Activated T-helper 1 cell treated with anti-CD3 and anti-CD28 coated beads, Interleukin-2, amount 50 U/mL, for 16 hours (primary cell): Measurements from ENCODE around the gene ABTB1.
"Not testable (repeated sequence)": the region's sequence is repeated elsewhere in the genome, so short reads cannot be mapped to it uniquely, and the experiment has no call there.

Source experiments
- DNase-seq, 2 donors: peaks; one replicate each; pipeline ENCODE4 v3.0.0-alpha.2; 2020; ENCODE audit warnings: low read depth in 1 of 2, low spot score in 1 of 2

ABTB1 gene

DNA sequence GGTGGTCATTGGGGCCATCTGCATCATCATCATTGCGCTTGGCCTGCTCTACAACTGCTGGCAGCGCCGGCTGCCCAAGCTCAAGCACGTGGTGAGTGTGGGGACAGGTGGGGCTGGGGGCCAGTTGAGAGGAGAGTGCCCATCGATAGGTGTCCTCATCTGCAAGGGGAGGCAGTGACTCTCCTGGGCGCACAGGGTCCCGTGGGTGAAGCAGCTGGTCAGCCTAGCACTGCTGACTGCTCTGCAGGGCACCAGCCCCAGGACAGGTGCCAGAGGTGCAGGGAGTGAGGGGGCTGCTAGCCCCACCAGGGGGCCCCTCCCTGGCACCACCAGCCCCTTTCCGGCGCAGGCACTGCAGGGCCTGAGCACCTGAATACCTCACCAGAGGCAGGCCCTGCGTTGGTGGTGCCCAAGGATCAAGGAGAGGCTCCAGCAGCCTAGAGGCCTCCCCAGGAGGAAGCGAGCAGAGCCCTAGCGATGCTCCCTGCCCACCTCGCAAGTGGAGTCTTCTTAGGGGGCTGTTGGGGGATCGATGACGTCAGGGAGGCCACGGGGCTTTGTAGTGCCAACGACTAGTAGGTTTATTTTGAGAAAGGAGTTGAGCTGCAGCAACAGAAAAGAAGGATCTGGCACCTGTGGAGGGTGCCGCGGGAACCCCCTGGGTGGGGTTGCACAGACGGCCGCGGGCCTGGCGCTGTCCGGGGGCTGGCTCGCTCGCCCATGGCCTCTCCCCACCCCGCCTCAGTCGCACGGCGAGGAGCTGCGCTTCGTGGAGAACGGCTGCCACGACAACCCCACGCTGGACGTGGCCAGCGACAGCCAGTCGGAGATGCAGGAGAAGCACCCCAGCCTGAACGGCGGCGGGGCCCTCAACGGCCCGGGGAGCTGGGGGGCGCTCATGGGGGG lies 976 bp upstream of the ABTB1 start:
- DNase-seq, result no peak

DNA sequence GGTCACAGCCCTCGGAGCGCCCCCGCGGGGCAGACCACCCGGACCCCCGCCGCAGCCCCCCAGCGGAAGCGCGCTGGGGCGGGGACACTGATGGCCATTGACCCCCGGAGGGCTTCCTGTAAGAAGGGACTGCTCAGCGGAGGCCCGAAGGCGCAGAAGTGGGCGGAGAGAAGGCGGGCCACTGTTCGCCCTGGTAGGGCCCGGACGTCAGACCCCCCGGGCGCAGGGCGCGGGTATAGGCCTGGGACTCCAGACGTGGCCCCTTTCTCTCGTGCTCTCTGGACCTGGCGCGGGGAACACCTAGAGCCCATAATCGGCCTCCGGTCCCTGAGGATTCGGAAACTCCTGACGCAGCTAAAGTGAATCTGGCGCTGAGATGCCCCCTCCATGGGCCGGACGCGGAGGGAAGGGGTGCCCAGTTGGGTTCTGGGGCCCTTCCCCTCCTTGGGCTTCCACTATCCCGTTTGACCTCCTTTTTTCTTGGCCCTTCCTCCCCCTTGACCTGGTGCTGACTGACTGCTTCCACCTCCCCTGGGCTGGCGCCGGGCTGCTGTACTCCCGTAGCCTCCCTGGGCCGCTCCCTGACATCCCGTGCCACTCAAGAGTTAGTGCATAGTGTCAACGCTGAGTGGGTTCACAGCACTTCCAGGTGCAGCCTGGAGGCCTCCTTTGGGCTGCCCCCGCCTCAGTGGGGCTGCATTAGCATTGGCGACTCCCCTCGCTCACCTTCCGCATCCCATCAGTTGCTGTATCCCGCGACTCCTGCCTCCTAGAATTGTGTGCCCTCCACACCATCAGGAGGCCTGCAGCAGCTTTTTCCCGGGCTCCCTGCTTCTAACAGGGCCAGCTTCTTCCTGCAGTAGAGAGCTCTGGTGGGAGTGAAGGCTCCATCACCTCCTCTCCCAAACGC lies 694 bp downstream of the ABTB1 start:
- DNase-seq, result peak; percentile 33 to 39

DNA sequence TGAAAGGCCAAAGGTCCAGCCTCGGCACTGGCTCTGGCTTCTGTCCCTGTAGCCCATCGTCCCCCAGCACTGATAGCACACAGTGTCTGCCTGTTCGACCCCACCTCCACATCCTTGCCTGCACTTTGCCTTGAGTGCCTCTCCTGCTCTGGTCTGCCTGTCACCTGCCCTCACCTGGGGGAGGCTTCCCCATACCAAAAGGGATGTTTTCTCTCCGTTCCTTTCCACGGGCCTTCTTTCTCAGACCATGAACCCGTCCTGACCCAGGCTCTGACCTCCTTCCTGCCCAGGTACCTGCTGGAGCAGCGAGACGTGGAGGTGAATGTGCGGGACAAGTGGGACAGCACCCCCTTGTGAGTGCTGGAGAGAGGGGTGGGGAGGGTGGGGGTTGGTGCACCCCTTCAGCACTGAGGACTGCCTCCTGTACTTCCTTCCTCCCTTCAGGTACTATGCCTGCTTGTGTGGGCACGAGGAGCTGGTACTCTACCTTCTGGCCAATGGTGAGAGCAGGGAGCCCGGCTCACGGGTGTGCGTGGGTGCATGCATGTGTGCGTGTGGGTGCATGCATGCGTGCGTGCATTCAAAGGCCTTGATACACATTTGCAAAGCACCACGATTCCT lies 1.5 kb downstream of the ABTB1 start:
- no peak for DNase-seq

DNA sequence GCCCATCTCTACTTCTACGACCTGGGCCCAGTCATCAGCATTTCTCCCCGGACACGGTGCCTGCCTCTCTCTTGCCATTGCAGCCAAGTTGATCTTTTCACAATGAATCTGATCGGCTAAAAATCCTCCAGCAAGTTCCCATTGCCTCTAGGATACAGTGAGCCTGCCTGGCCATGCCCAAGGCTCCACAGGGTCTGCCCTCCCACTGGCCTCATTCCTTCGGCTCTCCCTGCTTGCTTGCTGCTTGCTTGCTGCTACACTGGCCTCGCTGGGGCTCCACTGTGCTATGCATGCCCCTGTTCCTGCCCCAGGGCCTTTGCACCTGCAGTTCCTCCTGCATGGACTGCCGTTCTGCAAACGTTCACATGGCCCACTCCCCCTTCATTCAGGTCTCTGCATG lies 2.0 kb downstream of the ABTB1 start:
- DNase-seq, result no peak

DNA sequence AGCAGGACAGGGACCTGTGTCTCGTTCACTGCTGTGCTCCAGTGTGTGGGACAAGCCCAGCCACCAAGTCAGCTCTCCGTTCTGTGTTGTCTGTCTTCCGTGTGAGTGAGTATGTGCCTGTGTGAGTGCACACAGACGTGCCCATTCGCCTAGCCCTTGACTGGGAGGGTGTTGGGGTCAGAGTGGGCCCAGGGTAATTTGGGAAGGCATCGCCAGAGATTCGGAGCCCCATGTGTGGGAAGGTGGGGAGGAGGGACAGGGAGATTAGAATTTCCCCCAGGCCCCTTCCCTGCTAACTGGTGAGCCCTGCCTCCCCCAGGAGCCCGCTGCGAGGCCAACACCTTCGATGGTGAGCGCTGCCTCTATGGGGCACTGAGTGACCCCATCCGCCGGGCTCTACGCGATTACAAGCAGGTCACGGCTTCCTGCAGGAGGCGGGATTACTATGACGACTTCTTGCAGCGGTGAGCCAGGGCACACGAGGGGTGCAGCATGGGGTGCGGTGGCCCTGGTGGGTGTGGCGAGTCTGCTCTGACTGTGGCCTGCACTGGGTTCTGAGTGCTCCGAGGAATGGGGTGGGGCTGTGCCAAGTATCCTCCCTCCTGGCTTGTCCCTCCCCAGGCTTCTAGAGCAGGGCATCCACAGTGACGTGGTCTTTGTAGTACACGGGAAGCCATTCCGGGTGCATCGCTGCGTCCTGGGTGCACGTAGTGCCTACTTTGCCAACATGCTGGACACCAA lies 3.1 kb downstream of the ABTB1 start:
- no peak for DNase-seq

DNA sequence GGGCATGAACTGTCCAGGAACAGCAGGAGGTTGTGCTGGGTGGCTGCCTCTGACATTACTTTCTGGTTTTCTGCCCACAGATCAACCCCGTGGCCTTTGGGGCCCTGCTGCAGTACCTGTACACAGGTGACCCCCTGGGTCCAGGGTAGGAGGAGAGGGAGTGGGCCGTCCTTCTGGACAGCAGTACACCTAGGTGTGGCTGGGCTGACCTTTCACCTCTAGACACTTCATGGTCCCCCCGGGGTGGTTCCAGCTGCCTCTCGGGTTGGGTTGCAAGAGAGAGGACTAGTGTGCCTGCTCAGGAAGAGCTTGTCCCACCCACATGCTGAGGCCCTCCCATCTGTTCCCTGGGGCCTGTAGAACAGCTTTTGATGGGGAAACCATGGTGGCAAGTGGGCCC lies 3.7 kb downstream of the ABTB1 start:
- no peak for DNase-seq

DNA sequence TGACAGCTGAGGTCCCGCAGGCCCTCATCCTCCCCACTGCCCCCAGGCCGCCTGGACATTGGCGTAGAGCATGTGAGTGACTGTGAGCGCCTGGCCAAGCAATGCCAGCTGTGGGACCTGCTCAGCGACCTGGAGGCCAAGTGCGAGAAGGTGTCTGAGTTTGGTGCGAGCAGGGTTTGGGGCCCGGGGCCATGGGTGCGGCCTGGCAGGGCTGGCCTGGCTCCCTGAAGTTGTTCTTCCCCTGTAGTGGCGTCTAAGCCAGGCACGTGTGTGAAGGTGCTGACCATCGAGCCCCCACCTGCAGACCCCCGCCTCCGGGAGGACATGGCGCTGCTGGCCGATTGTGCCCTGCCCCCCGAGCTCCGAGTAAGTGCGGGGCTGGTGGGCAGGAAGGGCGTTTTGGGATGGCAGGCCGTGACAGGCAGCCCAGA lies 4.2 kb downstream of the ABTB1 start:
- no peak for DNase-seq

DNA sequence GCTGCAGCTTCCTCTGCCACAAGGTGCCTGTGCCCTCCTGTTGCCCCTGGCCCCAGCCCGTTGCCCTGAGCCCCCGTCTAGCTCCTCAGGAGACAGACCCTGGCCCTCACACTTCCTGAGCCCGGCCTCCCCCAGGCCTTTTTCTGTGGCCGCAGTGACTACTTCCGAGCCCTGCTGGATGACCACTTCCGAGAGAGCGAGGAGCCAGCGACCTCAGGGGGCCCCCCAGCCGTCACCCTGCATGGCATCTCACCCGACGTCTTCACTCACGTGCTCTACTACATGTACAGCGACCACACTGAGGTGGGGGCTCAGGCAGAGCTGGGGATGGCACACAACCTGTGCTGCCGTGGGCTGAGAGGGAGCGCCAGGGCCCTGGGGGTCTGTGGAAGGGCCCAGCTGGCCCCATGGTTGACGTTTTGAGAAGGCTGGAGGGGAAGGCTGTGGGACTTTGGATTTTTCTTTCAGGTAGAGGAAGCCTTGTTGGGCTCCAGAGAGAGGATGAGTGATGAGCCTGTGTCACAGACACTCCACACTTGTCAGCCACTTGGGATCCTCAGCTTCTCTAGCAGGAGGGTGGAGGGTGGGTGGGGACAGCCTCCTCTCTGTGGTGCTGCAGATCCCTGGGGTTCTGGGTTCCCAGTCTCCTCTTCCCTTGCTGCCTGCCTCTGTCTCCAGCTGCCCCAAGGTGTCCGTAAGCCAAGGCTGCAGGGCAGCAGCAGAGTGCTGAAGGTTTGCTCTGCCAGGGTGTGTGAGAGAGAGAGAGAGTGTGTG lies 5.0 kb downstream of the ABTB1 start:
- no peak for DNase-seq

DNA sequence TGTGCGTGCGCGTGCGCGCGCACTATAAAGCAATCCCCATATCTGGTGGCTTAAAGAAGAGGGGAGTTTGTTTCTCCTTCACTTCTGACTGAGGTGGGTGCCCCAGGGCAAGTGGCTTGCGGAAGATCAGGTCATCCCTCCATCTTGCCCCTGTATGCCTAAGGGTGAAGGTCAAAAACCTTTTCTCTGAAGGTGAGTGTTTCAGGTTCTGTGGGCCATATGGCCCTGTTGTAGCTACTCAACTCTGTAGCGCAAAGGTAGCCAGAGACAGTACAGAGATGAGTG lies 5.5 kb downstream of the ABTB1 start:
- no peak for DNase-seq

DNA sequence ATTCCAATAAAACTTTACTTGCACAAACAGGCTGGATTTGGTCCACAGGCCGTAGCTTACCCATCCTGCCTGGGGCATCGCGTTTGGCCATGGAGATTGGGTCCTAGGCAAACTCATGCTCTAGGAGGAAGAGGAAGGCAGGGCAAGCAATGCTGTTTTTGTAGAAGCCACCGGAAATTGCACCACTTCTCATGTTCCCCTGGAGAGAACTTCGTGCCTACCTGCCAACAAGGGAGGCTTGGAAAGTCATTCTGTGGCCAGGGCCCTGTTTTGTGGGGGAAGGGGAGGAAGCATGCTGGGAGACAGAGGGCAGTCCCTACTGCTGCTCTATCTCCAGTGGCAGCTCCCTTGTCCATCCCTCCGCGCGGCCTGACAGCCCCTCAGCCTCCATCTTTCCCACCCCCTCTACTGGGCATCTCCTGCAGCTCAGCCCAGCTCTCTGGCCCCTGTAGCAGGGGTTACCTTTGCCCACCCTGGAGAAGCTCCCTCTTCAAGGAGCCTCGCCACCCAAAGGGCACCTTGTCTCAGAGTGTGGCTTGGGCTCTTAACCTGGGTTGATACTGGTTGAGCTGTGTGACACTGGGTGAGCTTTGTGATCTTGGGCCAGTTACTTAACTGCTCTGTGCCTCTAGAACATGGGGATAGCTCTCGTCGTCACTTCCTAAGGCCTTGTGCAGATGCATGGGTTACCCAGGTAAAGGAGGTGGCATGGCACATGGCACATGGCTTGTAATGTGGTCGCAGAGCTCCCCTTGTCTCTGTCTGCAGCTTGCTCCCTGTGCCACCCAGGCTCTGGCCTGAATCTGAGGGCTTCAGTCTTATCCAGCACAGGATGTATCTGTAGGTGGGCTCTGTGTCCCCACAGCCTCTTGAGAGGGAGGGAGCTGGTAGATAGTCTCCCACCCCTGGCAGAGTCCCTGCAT lies 6.1 kb downstream of the ABTB1 start:
- DNase-seq, result no peak

DNA sequence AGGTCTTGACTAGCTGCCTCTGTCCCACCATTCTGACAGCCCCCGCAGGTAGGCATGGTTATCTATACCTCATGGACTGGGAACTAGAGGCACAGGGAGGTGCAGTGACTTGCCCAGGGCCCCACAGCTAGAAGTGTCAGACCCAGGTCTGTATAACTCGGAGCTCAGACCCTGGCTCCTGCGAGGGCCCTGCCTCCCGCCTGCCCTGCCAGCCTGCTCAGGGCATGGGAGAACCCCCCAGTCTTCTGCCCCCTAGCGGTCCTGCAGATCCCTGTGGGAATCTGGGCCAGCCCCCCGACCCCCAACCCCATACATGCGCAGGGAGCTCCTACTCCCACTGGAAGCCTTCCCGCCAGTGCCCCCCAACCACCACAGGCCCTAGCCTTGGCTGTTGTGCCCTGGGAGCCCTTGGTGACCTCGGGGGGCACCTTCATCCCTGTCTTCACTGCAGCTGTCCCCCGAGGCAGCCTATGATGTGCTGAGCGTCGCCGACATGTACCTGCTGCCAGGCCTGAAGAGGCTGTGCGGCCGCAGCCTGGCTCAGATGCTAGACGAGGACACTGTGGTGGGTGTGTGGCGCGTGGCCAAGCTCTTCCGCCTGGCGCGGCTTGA lies 6.9 kb downstream of the ABTB1 start:
- no peak for DNase-seq

DNA sequence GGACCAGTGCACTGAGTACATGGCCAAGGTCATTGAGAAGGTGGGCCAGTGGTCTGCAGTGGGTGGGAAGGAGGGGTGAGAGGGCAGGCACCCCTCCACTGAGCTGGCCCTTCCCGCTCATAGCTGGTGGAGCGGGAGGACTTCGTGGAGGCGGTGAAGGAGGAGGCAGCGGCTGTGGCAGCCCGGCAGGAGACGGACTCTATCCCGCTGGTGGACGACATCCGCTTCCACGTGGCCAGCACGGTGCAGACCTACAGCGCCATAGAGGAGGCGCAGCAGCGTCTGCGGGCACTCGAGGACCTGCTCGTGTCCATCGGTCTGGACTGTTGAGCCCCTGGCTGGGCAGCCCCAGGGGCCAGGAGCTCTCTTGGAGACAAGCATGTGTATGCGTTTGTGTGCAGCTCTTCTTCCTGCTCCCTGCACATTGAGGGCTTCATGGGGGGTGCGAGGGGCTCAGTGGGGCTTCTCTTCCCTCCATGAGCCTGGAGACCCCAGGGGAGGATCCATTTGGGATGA lies 7.5 kb downstream of the ABTB1 start:
- no peak for DNase-seq

DNA sequence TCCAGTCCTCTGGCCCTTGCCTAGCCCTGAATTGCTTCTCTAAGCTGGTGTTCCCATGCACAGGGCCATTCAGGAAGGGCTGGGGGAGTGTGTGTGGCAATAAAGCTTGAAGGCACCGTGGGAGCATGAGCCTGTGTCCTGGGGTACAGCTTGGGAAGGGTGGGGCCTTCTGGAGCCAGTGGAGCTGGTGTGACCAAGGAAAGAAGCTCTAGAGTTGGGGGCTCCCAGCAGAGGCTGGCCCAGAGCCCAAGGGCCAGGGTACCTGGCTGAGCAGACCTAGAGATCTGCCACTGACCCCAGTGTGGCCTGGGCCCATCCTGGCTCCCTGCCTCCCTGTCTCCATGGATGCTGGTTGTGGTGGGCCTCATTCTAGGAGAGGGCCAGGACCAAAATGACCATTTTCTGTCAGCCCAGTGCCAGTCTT lies 8.1 kb downstream of the ABTB1 start:
- no peak for DNase-seq

DNA sequence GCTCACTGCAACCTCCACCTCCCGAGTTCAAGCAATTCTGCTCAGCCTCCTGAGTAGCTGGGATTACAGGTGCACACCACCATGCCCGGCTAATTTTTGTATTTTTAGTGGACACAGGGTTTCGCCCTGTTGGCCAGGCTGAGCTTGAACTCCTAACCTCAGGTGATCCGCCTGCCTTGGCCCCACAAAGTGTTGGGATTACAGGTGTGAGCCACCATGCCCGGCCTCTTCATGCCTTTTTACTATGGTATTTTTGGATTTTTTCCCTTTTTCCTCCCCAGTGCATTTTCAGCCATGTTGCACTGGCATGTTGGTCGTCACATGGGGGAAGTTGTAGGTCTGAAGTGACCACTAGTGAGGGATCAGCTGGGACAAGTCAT lies 9.4 kb downstream of the ABTB1 start:
- not testable (repeated sequence) for DNase-seq

DNA sequence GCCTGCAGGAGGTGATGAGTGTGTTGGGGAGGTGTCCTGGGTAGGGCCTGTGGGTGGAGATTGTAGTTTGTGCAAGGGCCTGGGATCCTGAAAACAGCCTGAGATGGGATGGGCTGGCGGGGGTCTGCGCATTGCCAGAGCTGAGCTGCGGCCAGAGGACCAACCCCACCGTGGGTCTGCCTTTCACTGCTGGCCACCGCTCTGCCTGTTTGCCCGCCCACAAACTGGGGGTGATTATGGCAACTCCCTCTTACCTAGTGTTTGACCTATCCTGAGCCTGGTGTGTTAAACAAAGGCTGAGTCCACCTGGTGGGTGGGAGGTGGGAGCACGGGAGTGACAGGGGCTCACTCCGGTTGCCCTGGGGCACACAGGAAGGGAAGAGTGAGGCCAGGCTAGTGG lies 9.8 kb downstream of the ABTB1 start:
- no peak for DNase-seq

DNA sequence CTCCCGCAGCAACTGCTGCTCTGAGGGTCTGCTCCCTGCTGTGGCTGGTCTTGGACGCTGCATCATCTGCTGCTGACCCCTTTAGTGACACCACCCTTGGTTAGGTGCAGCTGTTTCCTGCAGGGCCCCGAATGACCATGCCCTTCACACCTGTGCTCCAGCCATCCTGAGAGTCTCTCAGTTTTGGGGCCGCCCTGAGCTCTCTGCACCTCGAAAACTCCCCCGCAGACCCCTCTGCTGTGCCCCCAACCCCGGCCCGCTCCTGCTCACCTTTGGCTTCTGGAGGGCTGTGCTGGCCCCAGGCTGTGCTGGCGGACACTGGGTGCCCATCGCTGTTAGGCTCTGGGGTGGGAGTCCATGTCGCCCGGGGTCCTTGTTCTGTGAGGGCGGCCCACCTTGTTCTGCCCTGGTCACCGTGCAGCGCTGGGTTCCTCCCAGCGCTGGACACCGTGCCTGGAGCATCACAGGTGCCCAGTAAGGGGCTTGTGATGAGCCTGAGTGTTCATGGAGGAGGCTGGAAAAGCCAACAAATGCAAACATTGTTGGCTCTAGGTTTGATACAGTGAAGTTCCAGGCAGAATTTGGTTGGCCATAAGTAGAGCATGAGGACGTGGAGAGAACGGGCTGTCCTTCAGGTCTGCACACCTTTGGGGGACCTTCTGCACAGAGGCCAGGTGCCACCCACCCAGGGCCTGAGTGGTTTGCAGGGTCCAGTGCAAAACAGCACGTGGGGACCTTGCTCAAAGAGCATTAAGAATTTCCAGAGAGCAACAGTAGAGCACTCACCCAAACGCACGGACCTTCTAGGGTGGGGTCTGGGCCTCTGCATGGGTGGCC lies 12.3 kb downstream of the ABTB1 start:
- no peak for DNase-seq

DNA sequence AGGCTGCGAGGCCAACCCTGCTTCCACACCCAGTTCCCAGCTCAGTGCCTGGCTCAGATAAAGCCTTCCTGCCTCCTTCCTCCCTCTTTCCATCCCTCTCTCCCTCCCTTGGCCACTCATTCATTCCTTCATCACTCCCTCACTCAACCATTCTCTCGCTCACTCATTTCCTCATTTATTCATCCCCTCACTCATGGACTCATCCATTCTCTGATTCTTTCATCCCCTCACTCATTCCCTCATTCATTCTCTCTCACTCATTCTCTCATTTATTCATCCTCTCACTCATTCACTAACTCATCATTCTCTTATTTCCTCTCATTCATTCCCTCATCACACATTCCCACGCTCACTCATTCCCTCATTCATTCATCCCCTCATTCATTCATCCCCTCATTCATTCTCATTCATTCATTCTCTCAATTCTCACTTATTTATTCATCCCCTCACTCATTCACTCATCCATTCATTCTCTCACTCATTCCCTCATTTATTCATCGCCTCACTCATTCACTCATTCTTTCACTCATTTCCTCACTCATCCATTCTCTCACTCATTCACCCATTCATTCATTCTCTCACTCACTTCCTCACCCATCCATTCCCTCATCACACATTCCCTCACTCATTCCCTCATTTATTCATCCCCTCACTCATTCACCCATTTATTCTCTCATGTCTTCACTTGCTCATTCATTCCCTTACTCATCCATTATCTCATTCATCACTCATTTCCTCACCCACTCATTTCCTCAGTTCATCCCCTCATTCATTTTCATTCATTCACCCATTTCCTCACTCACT lies 13.2 kb downstream of the ABTB1 start:
- no peak for DNase-seq
